ENCODE results near the gene C19orf18.

The C19orf18 gene

GRCh38 chr19:57914531-57914930 is 59.8 kb downstream of the C19orf18 start:
- no peak overlapping the region for H3K27ac ChIP-seq (ENCODE audit: insufficient read depth, low read depth, low read length, poor library complexity, severe bottlenecking)
- WGBS, 2 experiments: 93 to 96% methylated on average over 3 of the region's 3 CpGs
- H3K4me3 ChIP-seq (ENCODE audit: insufficient read depth, low read depth, low read length): no peak overlapping the region

More at GRCh38 chr19:57914531-57914930, 59.8 kb downstream of the C19orf18 start:
- no peaks in the 10 kb centered on the region for H3K9me3 ChIP-seq (ENCODE audit: control insufficient read depth, low read length)
- H3K36me3 ChIP-seq (ENCODE audit: control insufficient read depth, insufficient read depth, low read length): peaks cover 6% of the 10 kb centered on the region
- no peaks in the 10 kb centered on the region for H3K27me3 ChIP-seq (ENCODE audit: control insufficient read depth, insufficient read depth, low read length, poor library complexity, severe bottlenecking)
- no peaks in the 10 kb centered on the region for H3K4me1 ChIP-seq (ENCODE audit: control insufficient read depth, insufficient read depth, low read length)

All from ectodermal cell (in vitro differentiated cells).